K562 (cell line): ENCODE data around the gene PHC3. TPM values are rescaled to one million over a fixed set of nuclear protein-coding genes. Genes with fewer than 3 reads are reported as not detected.

ENCODE experiments used
- ATF7 ChIP-seq: fragments of 450-650 bp; IDR thresholded peaks from 2 replicates; pipeline ENCODE4 v1.7.1; 2014; ENCODE audit warnings: mild to moderate bottlenecking, moderate library complexity
- BDP1 ChIP-seq: IDR thresholded peaks from 3 replicates; pipeline ENCODE4 v1.6.1; 2011; ENCODE audit not compliant: insufficient read length, insufficient read depth
- CEBPB ChIP-seq: fragments of 450-650 bp; IDR thresholded peaks from 2 replicates; pipeline ENCODE4 v1.6.1; 2016; ENCODE audit warnings: missing genetic modification characterization, missing compliant biosample characterization
- CHCHD3 ChIP-seq: fragments of 250-450 bp; sonication (Bioruptor Pico); IDR thresholded peaks from 2 replicates; pipeline ENCODE4 v2.1.2; 2022; ENCODE audit warnings: mild to moderate bottlenecking
- EZH2 ChIP-seq: IDR thresholded peaks from 2 replicates; pipeline ENCODE4 v1.6.1; 2012; ENCODE audit warnings: low read depth, mild to moderate bottlenecking, inconsistent platforms, low read length, borderline replicate concordance
- HDAC3 ChIP-seq: fragments of 450-650 bp; IDR thresholded peaks from 2 replicates; pipeline ENCODE4 v1.6.1; 2018; ENCODE audit warnings: borderline replicate concordance, mild to moderate bottlenecking, moderate library complexity; ENCODE audit not compliant: partially characterized antibody
- KAT7 ChIP-seq: sonication (generic); formaldehyde crosslinking; IDR thresholded peaks from 2 replicates; pipeline ENCODE4 v1.8.0; 2022; ENCODE audit warnings: missing genetic modification reagents, mild to moderate bottlenecking, borderline replicate concordance
- KLF10 ChIP-seq: fragments of 250-450 bp; sonication (Bioruptor Pico); IDR thresholded peaks from 2 replicates; pipeline ENCODE4 v1.6.1; 2021; ENCODE audit warnings: matching md5 sums
- MTA3 ChIP-seq: fragments of 450-650 bp; formaldehyde crosslinking; IDR thresholded peaks from 2 replicates; pipeline ENCODE4 v1.6.1; 2017; ENCODE audit warnings: mild to moderate bottlenecking, borderline replicate concordance
- MYNN ChIP-seq, 2 experiments: sonication (generic); formaldehyde crosslinking in 1 of 2; IDR thresholded peaks; 2 replicates each; pipeline versions ENCODE4 v1.5.0 to v1.6.1; 2016 to 2020; ENCODE audit warnings: antibody characterized with exemption in 1 of 2, missing genetic modification reagents in 1 of 2
- NFIX ChIP-seq: fragments of 250-450 bp; sonication (Bioruptor Pico); IDR thresholded peaks from 2 replicates; pipeline ENCODE4 v1.4.0; 2020; ENCODE audit warnings: low read depth, mild to moderate bottlenecking, moderate library complexity
- NFRKB ChIP-seq: fragments of 450-650 bp; IDR thresholded peaks from 2 replicates; pipeline ENCODE4 v1.6.1; 2016; ENCODE audit warnings: low read depth
- PTBP1 ChIP-seq: fragments of 200-400 bp; formaldehyde crosslinking; IDR thresholded peaks from 2 replicates; pipeline ENCODE4 v1.6.1; 2017; ENCODE audit warnings: low read depth, low read length
- RCOR1 ChIP-seq, 2 experiments: IDR thresholded peaks; 2 replicates each; pipeline ENCODE4 v1.6.1; 2012; ENCODE audit warnings: low read depth in 2 of 2, low read length in 2 of 2, borderline replicate concordance in 1 of 2, improper control_type of control experiment in 1 of 2
- SPI1 ChIP-seq: IDR thresholded peaks from 2 replicates; pipeline ENCODE4 v1.6.1; 2011; ENCODE audit warnings: low read depth, low read length, control low read depth, borderline replicate concordance
- TAF15 ChIP-seq: fragments of 200-400 bp; formaldehyde crosslinking; IDR thresholded peaks from 2 replicates; pipeline ENCODE4 v1.6.1; 2017; ENCODE audit warnings: mild to moderate bottlenecking, low read depth, low read length, moderate library complexity
- TFAM ChIP-seq: fragments of 250-450 bp; sonication (Bioruptor Pico); conservative IDR thresholded peaks from 2 replicates; pipeline ENCODE4 v1.5.0; 2021; ENCODE audit warnings: mild to moderate bottlenecking, moderate library complexity
- THAP12 ChIP-seq: fragments of 250-450 bp; sonication (Bioruptor Pico); IDR thresholded peaks from 2 replicates; pipeline ENCODE4 v1.9.0; 2021; ENCODE audit warnings: mild to moderate bottlenecking, inconsistent platforms
- THRB ChIP-seq: fragments of 450-650 bp; formaldehyde crosslinking; conservative IDR thresholded peaks from 2 replicates; pipeline ENCODE4 v1.4.0; 2022; ENCODE audit warnings: mild to moderate bottlenecking, missing genetic modification characterization
- ZNF239 ChIP-seq: fragments of 250-450 bp; sonication (Bioruptor Pico); IDR thresholded peaks from 2 replicates; pipeline ENCODE4 v1.4.0; 2020; ENCODE audit warnings: mild to moderate bottlenecking
- ZNF445 ChIP-seq: fragments of 250-450 bp; sonication (Bioruptor Pico); IDR thresholded peaks from 2 replicates; pipeline ENCODE4 v1.4.0; 2020; ENCODE audit warnings: low read depth, mild to moderate bottlenecking, moderate library complexity
- ZNF609 ChIP-seq: sonication (generic); formaldehyde crosslinking; IDR thresholded peaks from 2 replicates; pipeline ENCODE4 v1.8.1; 2023; ENCODE audit warnings: missing genetic modification reagents, mild to moderate bottlenecking, borderline replicate concordance
- polyA plus RNA-seq, 8 experiments: library from polyadenylated mRNA; depleted of rRNA in 4 of 8; stranded (reverse) in 5 of 8; unstranded in 3 of 8; fragments of >200 nt; fragmentation: Nextera tagmentation in 2 of 8; fragmentation: Illumina TruSeq in 1 of 8; extraction: Ambion mirVana in 2 of 8; extraction: Trizol in 1 of 8; gene quantifications; 2 replicates each; pipeline versions ENCODE4 v1.2.1 to v1.2.3, GENCODE V29; 2011 to 2014; ENCODE audit warnings: inconsistent platforms in 1 of 8, missing spikeins in 1 of 8
- total RNA-seq, 7 experiments: library from RNA; depleted of rRNA in 6 of 7; stranded (reverse); fragments of >200 nt in 6 of 7; fragmentation: Illumina TruSeq in 2 of 7; extraction: Trizol in 2 of 7; gene quantifications; 2 replicates each; pipeline versions ENCODE4 v1.2.1 to v1.2.3, GENCODE V29; 2011 to 2021; ENCODE audit warnings: low replicate concordance in 1 of 7

PHC3 gene
- total and polyA plus RNA-seq, 9 of the 15 experiments (the other 6 are each of a cell fraction or from before 2014, with no cell fraction given) = 3.1 to 21.6 (median 10.5) TPM

- TF ChIP-seq RCOR1 (IDR thresholded peaks at IDR 0.05; ENCODE audit: borderline replicate concordance in 1 of 2, low read depth in 2 of 2, low read length in 2 of 2) (peak in 1 of 2 experiments; percentile 35; a peak in 1 of 4 replicates), MTA3 (0 out of 2 replicates have a peak, but pooled peaks have one; percentile 53), BDP1 (no peak), PTBP1 (no peak), TFAM (CRISPR knock-in tag) (no peak), MYNN (IDR thresholded peaks at IDR 0.05) (no peak), MYNN (CRISPR knock-in tag; IDR thresholded peaks at IDR 0.05) (no peak), ZNF609 (CRISPR knock-in tag) (no peak), ATF7 (peak; percentile 92), CEBPB (tag) (no peak), NFRKB (0 out of 2 replicates have a peak, but pooled peaks have one; percentile 24), ZNF445 (CRISPR knock-in tag) (no peak), ZNF239 (CRISPR knock-in tag) (no peak), KAT7 (no peak), EZH2 (no peak), TAF15 (no peak), SPI1 (peak; percentile 47; the same call in 1 of the 2 replicates), HDAC3 (no peak), THAP12 (no peak), THRB (CRISPR knock-in tag) (no peak), CHCHD3 (no peak), KLF10 (CRISPR knock-in tag) (no peak), NFIX (CRISPR knock-in tag) (no peak)
Observed at GRCh38 chr3:170132335-170132734, 49.2 kb downstream of the PHC3 start (continued).
